Measurements from ENCODE around the gene KRT75.
"Not testable (repeated sequence)": the region's sequence is repeated elsewhere in the genome, so short reads cannot be mapped to it uniquely, and the experiment has no call there.

KRT75 gene

GRCh38 chr12:52417740-52418139 lies 16.4 kb downstream of the KRT75 start:
- FAIRE-seq (no peak), DNase-seq (ENCODE audit: low spot score) (no peak)

GRCh38 chr12:52416795-52417194 lies 17.4 kb downstream of the KRT75 start:
- no peak for DNase-seq (ENCODE audit: low spot score)
- FAIRE-seq, result no peak

GRCh38 chr12:52415870-52416750 lies 18.1 kb downstream of the KRT75 start:
- DNase-seq (ENCODE audit: low spot score), result no peak
- FAIRE-seq, result peak; percentile 83

GRCh38 chr12:52414936-52415335 lies 19.2 kb downstream of the KRT75 start:
- DNase-seq (ENCODE audit: low spot score) (no peak), FAIRE-seq (no peak)

- no peak for DNase-seq (ENCODE audit: low spot score)
- no peak for FAIRE-seq
Observed at GRCh38 chr12:52413782-52414345, 20.3 kb downstream of the KRT75 start.

GRCh38 chr12:52413202-52413601 lies 21.0 kb downstream of the KRT75 start:
- DNase-seq (ENCODE audit: low spot score), result peak; percentile 23
- FAIRE-seq, result no peak

- no peak for DNase-seq (ENCODE audit: low spot score)
Observed at GRCh38 chr12:52411815-52412214, 22.4 kb downstream of the KRT75 start.

GRCh38 chr12:52410589-52411248 lies 23.5 kb downstream of the KRT75 start:
- not testable (repeated sequence) for FAIRE-seq; DNase-seq (ENCODE audit: low spot score)

More at GRCh38 chr12:52411815-52412214, 22.4 kb downstream of the KRT75 start:
- no peak for FAIRE-seq

- DNase-seq (ENCODE audit: low spot score) (no peak), FAIRE-seq (no peak)
Observed at GRCh38 chr12:52407918-52408317, 26.3 kb downstream of the KRT75 start.

- DNase-seq (ENCODE audit: low spot score), result no peak
- no peak for FAIRE-seq
Observed at GRCh38 chr12:52405922-52406385, 28.2 kb downstream of the KRT75 start, which contains the start of gene KRT82. KRT82 (minus strand) TSS chr12:52406335; CDS start chr12:52406277, 58 bp downstream.

GRCh38 chr12:52404951-52405350 lies 29.2 kb downstream of the KRT75 start:
- no peak for DNase-seq (ENCODE audit: low spot score)
- FAIRE-seq, result no peak

- DNase-seq (ENCODE audit: low spot score) (no peak), FAIRE-seq (no peak)
Observed at GRCh38 chr12:52403561-52403960, 30.6 kb downstream of the KRT75 start.

GRCh38 chr12:52402873-52403540 lies 31.2 kb downstream of the KRT75 start:
- DNase-seq (ENCODE audit: low spot score) (no peak), FAIRE-seq (no peak)

GRCh38 chr12:52402377-52402776 lies 31.8 kb downstream of the KRT75 start:
- DNase-seq (ENCODE audit: low spot score) (no peak), FAIRE-seq (no peak)

- FAIRE-seq, result no peak
Observed at GRCh38 chr12:52401926-52402325, 32.2 kb downstream of the KRT75 start.

GRCh38 chr12:52401526-52401925 lies 32.6 kb downstream of the KRT75 start:
- FAIRE-seq, result no peak

More at GRCh38 chr12:52401926-52402325, 32.2 kb downstream of the KRT75 start:
- no peak for DNase-seq (ENCODE audit: low spot score)

GRCh38 chr12:52400906-52401305 lies 33.3 kb downstream of the KRT75 start:
- DNase-seq (ENCODE audit: low spot score), result no peak
- no peak for FAIRE-seq

More at GRCh38 chr12:52401526-52401925, 32.6 kb downstream of the KRT75 start:
- DNase-seq (ENCODE audit: low spot score), result no peak

GRCh38 chr12:52399756-52400155 lies 34.4 kb downstream of the KRT75 start:
- DNase-seq (ENCODE audit: low spot score) (no peak), FAIRE-seq (no peak)

- DNase-seq (ENCODE audit: low spot score) (no peak), FAIRE-seq (no peak)
Observed at GRCh38 chr12:52398176-52398575, 36.0 kb downstream of the KRT75 start.

- DNase-seq (ENCODE audit: low spot score), result no peak
- FAIRE-seq, result no peak
Observed at GRCh38 chr12:52396656-52397055, 37.5 kb downstream of the KRT75 start.

- DNase-seq (ENCODE audit: low spot score) (no peak), FAIRE-seq (no peak)
Observed at GRCh38 chr12:52395761-52396434, 38.3 kb downstream of the KRT75 start.
